ENCODE data around the gene HYAL2.

Gene HYAL2

DNA sequence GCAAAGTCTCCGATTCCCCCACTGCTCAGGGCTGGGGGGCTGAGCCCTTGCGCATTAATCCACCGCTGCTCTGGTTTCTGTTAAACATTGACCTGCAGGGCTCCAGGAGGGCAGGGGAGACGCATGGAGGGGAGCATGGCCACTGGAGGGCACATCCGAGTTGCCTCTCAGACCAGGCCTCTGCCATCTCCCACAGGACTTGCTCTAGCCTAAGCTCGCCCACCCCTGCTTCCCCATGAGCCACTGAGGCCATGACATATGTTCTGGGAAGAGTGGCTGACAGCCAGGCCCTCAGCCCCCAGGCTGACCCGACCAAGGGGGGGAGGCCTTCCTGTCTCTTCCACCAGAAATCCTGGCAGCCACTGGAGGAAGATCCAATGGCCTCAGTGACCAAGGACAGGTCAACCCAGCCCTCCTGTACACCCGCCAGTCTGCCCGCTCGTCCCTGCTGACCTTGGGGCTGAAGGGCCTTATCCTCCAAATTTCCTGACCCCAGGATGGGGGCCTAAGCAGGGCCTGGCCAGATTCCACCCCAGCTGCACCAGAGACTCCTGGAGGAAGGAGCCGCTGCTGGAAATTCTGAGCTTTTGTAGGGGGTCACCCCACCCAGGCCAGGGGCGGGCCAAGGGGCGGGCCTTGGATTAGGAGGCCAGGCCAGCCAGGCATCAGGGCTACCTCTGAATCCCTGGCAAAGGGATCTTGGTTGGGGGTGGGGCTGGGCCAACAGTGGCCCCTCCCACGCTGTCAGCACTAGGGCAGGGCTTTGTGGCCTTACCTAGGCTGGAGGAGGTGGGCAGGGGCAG is 19.3 kb downstream of the HYAL2 start, which contains the start of gene HYAL1:
HYAL1 (minus strand) TSS at position 562 of the 803 bp plus-strand sequence. CDS start 618 bp downstream, outside the sequence.
- peak; percentile 55 for DNase-seq

DNA sequence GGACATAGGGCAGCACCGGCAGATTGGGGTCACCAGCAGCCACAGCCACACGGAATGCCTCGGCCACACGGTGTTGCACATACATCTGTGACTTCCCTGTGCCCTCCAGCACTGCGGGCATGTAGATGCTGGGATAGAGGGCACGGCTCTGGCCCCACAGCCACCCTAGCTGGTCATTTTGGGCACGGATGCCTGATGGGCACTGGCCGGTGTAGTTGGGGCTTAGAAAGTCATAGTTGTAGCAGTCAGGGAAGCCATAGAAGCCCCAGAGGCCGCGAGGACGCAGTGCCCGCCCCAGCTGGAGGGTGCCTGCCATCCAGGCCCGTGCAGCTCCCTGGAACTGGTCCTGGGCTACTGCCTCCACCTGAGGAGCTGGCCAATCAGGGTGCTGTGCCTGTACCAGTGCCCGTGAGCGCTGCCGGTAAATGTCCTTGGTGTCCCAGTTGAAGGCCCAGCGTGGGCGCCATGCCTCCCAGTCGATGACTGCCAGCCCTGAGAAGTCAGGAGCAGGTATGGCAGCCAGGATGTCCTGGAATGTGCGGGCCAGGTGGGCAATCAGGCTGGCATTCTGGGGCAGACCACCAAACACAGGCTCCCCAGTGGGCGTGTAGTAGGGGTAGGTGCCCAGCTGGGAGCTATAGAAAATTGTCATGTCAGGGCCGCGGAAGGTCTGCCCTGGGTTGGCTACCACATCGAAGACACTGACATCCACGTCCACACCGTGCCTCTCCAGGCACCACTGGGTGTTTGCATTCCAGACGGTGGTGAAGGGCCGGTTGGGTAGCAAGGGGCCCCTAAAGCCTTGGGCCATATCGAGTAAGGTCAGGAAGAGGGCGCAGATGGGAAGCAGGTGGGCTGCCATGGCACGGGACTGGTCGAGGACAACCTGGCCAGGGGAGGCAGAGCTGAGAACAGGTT is 20.2 kb downstream of the HYAL2 start:
- no peak for DNase-seq

DNA sequence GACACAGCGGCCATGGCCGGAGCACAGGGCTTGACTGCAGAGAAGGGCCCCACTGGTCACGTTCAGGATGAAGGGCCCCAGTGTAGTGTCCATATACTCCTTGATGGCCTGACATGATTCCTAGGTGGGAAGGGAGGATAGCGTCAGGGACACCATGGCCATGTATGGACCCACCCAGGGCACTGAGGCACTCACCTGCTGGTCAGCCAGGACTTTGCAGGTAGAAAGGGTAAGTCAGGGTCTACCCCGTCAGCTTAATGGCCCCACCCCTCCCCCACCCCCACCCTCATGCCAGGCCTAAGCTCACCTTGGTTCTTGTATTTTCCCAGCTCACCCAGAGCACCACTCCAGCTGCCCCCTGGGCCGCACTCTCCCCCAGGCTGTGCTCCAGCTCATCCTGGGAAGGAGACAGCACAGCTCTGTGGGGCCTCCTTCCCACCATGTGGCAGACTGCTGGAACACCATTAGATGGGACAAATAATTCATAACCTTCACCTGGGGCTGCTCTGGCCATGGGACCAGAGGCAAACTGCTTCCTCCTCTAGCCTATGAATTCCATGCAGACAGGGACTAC is 21.8 kb downstream of the HYAL2 start:
- DNase-seq, result no peak

DNA sequence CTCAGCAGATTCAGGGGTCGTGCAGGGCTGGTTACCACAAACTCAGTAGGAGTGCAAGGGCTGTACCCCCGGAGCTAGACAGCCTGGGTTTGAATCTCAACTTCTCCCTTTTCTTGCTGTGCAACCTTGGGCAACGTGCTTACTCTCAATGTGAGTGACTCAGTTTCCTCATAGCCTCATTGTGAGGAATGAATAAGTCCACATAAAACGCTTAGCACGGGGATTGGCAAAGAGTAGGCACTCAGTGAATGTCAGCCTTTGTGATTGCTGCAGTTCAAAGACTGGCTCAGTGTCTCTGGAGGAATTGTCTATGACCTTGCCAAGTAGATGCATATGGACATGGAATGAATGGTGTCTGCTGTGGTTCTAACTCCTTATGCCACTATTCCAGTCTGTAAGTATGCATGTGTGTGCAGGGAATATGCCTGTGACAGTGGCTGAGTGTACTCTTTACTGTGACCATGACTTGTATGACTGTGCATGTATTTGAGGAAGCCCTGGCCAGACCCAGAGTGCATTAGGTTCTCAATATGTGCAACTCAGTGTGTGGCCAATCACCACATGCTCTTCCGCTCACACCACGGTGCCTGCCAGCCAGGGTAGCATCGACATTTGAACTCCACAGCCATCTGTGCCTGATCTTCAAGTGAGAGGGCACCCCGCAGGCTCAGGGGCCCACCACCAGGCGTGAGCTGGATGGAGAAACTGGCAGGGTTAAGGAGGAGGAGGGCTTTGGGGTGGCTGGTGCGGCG is 22.4 kb downstream of the HYAL2 start:
- peak; percentile 70 for DNase-seq

DNA sequence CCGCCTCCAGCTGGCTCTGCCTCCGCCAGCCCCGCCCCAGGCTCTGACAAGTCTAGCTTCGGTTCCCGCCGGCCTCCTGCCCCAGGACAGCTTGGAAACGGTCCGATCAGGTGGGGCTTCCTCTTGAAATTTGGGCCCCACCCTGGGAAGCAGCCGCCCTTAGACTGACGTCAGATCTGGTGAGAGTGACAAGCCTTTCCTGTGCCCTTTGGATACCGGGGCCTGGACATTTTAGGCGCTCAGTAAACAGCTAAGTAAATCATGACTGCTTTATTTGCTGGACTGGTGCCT is 23.0 kb downstream of the HYAL2 start:
- DNase-seq, result no peak

DNA sequence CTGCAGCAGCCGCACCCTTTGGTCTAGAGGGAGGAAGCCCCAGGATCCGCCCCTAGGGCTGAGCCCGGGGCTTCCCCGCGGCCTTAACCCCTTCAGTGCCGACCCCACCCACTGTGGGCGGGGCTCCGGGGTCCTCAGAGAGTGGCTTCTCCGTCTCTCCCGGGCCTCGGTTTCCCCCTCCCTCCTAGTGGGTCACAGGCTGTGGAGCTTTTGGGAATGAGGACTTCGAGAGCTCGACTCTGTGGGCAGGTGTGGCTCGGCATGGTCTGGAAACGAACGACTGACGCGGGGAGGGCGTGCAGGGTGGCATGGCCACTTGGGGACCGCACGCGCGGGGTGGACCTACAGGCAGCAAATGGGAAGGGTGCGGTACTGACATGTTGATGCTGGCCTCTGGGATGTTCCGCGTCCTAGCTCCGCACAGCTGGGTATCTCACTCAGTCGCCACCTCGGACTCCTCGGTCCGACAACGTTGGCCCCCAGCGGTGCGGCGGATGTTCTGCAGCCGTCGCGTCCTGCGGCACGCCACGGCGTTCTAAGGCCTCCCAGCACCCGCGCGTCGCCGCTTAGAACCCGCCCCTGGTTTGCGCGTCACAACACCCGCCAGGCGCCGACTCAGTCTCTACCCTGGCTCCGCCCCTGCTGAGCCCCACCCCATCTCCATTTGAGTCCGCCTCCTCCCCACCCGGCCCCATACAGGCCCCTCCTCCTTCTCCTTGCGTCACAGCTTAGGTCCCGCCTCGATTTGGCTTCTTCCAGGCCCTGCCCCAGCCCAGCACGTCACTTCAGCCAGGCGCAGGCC is 23.5 kb downstream of the HYAL2 start, which contains the start of the genes HYAL3 and NAA80:
HYAL3 (minus strand) TSS at position 570 of the 802 bp plus-strand sequence. CDS start 3,803 bp downstream, outside the sequence.
NAA80 (minus strand) TSS at position 570 of the 802 bp plus-strand sequence. CDS start 1,942 bp downstream, outside the sequence.
- DNase-seq, result peak; percentile 99

DNA sequence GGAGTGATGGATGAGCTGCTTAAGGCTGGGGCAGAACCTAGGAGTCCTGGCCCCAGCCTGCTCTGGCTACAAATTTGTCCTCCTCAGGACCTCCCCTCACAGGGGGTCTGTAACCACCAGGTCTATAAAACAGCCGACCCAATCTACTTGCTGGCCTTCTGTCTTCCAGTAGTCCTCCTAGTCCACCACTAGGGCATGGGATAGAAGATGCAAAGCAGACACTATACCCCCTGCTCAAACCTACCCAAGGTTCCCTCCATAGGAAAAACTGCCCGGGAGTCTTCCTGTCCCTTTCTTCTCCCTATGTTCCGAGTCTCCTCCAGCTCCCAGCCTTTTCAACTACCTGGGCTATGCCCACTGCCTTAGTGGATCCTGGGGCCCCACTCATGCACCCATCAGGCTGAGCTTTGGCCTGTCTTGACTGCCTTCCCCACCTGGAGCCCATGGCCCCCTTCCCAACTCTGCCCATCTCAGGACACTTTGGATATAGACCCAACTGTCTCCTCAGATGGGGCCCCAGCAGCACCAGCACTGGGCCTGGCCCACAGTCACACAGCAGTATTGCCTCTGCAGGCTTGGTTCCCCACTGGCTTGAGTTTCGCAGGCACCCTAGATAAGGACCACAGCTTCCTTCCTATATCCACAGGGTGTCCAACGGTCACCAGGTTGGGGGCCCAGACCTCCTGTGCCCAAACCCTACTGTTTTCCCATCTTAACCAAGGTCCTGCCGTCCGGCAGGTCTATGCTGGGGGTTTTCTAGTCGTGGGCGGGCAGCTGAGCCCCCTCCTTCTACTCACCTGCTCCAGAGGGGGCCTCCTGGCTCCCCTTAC is 24.4 kb downstream of the HYAL2 start:
- peak; percentile 53 for DNase-seq

DNA sequence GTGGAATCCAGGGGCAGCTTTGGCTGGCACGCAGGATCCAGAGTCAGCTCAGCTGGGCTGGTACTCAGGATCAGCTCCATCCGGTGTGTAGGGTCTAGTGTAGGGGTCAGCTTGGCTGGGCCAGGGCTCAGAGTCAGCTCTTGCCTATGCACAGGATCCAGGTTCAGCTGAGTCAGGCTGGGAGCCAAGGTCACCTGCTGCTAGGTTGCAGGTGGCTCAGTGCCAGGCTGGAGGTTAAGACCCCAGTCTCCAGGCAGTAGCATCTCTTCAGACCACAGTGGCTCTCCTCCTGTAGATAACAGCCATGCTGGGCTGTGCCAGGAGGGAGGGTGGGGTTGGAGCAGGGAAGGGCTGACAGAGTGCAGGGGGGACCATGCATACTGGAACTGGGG is 25.2 kb downstream of the HYAL2 start:
- peak; percentile 58 for DNase-seq

DNA sequence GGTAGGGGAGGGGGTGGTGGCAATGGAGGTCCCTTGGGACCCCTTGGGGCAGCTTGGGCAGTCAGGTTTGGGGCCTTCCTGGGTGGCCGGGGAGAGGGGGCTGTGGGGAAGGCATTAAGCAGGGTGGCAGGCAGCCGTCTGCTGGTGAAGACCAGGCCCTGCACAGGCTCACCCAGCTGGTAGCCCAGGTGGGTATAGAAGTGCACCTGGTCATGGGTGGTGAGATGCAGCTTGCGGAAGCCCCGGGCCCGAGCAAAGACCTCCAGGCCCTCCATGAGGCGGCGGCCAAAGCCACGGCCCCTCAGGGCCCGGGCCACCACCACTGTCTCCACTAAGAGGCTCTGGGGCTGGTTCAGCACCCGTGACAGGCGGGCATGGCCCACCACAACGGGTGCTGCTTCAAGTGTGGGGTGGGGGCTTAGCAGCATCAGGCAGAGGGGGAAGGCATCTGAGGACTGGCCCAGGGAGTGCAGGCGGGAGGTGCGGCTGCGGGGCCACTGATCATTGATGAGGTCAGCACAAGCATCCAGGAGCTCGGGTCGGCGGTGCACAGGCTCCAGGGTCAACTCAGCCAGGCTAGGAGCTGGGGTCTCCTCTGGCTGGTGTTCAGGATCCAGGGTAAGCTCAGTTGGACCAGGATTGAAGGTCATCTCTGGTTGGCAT is 25.7 kb downstream of the HYAL2 start:
- no peak for DNase-seq

DNA sequence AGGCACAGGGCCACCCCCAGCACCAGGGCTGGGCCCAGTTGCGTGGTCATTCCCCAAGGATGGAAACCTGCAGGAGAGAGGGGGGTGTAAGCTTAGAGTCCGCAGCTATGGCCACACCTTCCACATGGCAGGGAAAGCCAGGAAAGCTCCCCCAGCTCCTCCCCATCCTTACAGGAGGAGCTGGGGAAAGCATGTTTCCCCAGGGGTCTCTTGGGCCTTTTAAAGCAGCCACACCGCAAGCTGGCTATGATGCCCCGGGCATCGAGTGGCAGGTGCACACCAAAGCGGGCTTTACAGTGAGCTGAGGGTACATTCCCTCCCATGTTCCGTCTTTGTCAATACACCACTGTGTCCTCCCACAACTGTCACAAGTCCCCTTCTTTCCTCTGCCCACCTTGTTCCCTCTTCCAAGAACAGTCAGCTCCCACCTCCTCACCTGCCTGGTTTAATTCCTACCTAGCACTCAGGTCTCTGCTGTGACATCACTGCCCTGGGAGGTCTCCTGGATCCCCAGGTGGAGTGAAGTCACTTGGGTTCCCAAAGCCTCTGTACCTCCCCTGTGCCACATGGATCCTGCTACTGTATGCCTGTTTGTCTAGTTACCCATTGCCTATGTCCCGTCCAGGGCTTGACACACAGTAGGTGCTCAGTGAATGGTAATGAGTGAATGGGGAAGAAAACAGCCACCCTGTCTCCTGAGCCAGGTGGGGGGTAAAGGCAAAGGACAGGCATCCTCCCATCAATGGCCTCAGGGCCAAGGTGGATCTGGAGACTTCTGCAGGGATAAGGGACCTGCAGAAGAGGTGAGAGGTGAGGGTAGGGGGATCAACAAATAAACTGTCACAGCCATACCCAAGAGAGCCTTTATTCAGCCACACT is 26.8 kb downstream of the HYAL2 start:
- DNase-seq, result no peak

DNA sequence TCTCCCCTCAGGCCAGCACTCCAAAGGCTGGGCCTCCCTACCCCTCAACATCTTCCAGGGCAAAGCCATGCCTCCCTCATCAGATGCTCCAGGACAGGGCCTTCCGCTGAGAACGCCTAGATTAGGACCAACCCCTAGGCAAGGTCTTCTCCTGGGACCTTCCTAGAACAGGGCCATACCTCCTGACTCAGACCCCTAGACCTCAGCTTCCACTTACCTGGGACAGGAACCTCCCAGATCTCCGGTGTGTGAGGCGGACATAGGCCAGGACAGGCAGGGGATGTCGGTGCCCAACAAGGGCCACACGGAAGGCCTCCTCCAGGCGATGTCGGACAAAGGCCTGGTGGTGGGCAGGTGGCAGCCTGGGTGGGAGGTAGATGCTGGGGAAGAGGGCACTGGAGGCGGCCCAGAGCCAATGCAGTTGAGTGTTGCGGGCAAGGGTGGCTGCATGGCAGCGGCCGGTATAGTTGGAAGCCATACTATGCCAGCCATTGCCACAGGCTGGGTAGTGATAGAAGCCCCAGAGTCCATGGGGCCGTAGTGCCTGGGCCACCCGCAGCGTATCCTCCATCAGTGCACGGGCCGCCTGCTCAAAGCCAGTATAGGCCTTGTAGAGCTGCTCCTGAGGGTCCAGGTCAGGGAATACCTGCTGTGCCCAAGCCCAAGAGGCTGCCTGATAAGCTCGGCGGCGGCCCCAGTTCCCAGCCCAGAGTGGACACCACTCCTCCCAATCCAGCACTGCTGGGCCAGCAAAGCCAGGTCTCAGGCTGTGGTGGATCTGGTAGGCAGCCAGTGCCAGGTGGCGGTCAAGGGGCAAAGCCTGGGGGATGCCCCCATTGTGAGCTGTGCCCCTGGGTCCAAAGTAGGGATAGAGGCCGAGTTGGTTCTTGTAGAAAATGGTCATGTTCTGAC is 27.8 kb downstream of the HYAL2 start:
- no peak for DNase-seq

DNA sequence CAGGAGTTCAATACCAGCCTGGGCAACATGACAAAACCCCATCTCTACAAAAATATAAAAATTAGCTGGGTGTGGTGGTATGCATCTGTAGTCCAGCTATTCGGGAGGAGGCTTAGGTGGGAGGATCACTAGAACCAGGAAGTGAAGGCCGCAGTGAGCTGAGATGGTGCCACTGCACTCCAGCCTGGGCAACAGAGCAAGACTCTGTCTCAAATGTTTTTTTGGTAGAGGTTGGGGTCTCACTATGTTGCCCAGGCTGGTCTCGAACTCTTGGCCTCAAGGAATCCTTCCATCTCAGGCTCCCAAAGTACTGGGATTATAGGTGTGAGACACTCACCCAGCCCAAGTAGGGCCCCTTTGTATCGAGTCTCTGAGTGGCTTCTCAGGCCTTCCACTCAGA is 28.5 kb downstream of the HYAL2 start:
- no peak for DNase-seq

DNA sequence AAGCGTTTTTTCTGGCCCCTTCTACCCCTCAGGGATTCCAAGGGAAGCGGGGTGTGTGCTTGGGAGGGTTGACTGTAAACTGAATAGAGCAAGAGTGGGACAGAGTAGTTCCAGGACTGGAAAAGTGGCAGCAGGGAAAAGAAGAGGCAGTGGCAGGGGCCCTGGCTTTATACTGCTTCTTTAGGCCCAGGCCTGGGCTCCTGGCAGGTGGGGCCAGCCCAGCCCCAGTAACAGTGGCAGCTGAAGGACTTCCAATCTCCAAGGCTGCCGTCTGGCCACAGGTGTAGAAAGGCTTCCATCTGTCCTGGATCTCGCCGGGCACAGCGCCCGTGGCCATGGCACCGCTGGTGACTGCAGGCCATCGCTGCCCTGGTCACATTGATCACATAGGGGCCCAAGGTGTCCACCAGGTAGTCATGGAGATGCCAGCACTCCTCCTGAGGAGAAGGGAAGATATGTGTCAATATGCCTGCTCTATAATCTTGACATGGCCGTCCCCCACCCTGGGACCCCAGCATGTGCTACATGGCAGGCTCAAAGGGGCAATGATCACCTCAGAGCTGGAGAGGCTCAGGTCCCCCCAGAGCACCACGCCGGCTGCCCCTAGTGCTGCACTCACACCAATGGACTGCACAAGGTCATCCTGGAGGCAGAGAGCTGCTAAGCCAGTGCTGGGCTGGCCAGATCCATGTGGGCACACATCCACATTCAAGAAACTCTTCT is 29.3 kb downstream of the HYAL2 start:
- DNase-seq, result no peak

DNA sequence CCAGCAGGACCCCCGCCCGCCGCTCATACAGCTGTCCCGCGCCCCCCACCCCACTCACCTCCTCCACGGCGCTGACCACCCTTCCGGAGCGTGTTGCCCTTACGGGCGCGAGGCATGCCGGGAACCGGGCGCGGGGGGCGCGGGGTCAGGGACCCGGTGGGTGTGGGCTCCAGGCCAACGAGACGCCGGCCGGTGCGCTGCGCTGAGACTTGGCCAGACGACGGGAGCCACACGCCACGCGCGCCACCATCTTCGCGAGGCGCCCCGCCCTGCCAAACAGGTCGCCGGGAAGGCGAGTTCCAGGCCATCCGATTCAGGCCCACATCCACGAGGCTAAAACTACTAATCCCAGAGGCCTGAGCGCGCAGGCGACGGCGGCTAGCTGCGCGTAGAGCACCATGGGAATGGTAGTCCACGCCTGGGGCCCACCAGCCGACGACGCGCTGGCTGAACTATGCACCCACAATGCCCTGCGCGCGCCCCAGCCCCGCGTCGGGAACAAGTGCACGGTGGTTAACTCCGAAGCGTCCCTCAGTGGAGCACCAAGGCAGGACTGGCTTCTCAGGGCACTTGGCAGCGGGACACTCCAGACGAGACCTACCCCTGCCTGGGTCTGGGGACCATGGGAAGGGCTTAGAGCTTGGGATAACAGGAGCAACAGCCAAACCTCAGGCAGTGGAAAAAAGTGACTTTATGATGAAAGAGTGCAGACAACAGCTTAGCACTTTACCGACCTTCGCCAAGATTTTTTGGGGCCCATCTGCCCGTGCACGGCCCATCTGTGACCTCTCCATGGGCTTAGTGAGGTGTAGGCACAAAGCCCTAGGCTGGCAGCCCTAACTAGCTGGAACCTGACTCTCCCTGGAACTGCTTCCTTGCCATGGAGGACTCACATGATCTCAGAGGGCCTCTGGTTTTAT is 30.1 kb downstream of the HYAL2 start, which contains the start of gene IFRD2:
IFRD2 (minus strand) TSS at position 271 of the 920 bp plus-strand sequence; CDS start at position 116, 155 bp downstream.
- DNase-seq, result peak; percentile 97

DNA sequence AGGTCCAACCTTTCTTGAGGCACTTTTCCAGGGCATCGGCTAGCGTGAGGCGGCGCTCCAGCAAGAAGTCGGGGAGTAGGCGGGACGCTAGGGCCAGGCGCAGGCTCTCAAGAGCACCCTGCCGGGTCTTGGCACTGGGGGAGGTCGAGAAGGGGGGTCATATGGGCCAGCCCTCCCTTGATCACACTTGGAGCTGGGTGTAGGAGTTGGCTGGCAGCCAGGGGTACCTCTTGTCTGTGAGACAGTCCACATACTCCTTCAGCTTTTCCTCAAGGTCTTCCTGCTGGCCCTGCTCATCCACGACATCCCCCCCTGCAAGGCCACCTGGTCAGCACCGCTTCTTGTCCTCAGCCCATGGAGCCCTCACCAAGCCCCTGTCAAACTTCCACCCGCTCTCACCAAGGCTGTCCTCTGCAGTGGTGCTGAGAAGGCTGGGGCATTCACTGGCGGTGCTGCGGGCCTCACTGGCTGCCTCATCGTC is 32.3 kb downstream of the HYAL2 start:
- DNase-seq, result no peak

DNA sequence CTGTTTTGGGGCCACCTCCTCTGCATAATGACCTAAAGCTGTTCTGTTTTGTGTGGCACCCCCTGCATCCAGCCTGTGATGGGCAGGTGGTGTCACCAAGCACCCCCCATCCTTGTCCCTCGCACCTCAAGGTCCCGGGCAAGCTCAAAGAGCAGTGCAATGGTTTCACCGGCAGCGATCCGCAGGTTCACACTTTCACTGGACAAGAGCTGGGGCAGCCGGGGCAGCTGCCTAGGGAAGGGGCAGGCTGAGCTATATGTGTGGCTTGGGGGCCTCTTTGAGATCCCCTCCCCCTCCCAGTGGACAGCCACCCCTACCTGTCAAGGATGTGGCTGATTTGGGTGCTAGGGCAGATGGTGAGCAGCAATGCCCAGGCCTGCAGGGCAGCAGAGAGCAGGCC is 33.4 kb downstream of the HYAL2 start:
- DNase-seq, result no peak

All from hematopoietic multipotent progenitor cell treated with erythropoietin and hydrocortisone succinate and interleukin-3 and kit ligand, for 8 days (in vitro differentiated cells).